HG02973 (cell line): ENCODE results near the gene LUC7L3.

ENCODE experiments used
- ATAC-seq: cut with Tn5 transposase; IDR thresholded peaks from one replicate; pipeline ENCODE4 v1.9.1; 2021; ENCODE audit warnings: moderate library complexity; ENCODE audit not compliant: unreplicated experiment

LUC7L3 gene

DNA sequence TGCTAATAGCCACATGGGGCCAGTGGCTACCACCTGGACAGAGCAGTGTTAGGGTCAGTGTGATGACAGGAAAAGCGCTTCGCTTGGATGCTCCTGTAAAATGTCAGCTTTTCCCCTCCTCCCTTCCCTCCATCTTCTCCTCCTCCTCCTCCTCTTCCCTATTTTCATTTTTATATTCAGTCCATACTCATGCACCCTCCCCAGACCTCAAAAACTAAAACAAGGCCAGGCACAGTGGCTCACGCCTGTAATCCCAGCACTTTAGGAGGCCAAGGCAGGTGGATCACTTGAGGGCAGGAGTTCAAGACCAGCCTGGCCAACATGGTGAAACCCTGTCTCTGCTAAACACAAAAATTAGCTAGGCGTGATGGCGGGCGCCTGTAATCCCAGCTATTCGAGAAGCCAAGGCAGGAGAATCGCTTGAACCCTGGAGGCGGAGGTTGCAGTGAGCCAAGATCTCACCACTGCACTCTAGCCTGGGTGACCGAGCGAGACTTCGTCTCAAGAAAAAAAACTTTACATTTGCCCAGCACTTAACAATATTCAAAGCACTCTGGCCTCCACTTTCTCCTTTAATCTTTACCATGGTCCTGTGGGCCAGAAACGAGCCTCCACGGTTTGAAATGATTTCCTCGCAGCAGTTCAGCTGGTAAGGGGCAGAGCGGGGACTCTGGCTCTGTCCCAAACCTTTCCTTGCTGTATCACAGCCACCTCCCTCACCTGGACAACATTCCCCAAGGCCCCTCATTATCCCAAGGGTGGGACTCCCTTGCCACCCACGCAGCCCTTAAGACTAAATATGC lies 33.5 kb upstream of the LUC7L3 start:
- ATAC-seq: no peak

DNA sequence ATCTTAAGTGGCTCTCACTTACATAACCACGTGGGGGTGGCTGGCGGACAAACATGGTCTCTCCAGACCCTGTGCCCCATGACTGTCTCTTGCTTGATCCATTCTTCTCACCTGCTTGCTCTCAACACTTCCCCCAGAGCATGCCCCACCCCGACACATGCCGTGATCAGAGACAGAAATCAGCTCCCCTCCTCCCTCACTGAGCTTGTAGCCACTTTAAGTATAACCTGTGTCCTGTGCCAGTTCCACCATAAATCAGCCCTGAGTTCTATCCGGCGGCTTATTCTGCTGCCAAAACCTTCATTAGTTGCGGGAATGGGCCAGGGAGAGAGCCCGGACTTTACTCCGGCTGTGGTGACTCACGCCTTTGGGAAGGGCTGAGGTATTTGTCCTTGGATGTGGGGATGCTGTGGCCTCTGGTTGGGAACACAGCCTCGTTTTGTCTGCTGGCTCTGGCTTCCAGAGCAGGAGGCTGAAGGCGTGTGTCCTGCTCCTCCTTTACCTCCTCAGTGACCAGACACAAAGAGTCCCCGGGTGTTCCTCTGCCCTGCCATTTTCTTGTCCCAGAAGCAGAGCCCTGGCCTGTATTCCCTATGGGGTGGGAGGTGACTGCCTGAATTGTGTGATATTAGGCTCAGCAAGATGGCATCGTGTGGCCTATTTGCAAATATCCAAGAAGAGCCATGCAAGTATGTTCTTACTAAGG lies 32.8 kb upstream of the LUC7L3 start:
- ATAC-seq: no peak

DNA sequence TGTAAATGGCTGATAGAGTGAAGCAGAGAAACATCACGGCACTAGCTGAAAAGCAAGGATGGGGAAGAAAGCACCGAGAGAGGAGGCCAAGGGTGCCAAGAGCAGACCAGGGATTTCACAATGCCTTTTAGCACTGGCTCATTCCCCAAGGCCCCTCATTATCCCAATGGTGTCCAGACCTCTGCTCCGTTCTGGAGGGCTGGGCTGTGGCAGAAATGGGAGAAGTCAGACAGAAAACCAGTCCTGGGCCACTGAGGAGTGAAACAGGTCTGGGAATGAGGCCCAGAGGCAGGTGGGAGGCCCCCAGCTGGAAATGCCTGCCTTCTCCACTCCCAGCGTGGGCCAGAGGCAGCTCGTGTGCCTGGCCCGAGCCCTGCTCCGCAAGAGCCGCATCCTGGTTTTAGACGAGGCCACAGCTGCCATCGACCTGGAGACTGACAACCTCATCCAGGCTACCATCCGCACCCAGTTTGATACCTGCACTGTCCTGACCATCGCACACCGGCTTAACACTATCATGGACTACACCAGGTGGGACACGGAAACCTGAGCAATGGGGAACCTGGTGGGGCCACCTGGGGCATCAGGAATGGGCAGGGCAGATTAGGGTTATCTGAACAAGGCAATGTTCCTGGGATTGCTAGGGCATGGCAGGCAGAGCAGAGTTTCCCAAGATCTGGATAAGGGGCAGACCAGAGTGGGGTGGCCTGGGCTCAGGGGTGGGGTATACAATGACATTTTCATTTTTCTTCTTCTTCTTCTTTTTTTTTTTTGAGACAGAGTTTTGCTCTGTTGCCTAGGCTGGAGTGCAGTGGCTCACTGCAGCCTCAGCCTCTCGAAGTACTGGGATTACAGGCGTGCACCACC lies 32.0 kb upstream of the LUC7L3 start:
- no peak for ATAC-seq

DNA sequence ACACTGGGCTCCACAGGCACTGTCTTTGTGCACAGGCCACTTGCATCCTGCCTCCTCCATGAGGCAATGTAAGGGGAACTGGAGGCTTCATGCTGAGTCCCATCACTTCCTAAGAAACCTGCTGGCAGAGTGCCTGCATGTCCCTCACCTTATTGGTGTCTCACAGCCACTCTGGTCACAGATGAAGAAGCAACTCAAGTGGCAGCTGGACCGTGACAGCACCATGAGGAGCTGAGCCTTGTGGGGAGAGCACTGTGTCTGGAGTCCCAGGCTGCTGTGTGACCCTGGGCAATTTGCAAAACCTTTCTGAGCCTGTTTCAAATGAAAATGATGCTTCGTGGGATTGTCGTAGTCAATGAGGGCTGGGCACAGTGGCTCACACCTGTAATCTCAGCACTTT lies 31.2 kb upstream of the LUC7L3 start:
- ATAC-seq: no peak

DNA sequence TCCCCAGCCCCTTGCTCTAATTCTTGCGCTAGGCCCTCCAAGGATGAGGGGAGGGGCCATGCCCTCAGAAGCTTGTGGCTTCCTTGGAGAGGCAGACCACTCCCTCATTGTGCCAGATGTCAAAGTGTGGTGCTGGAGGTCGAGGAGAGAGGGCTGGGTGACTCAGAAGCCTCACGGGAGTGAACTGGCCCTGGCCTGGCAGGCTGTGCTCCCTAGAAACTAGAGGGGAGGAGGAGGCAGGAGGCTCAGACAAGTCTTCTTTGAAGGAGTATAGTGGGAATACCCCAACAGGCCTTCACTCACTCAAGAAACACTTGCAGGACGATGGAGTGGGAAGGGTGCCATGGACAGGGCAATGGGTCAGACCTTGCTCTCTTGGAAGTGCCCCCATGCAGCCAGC lies 30.2 kb upstream of the LUC7L3 start:
- no peak for ATAC-seq

DNA sequence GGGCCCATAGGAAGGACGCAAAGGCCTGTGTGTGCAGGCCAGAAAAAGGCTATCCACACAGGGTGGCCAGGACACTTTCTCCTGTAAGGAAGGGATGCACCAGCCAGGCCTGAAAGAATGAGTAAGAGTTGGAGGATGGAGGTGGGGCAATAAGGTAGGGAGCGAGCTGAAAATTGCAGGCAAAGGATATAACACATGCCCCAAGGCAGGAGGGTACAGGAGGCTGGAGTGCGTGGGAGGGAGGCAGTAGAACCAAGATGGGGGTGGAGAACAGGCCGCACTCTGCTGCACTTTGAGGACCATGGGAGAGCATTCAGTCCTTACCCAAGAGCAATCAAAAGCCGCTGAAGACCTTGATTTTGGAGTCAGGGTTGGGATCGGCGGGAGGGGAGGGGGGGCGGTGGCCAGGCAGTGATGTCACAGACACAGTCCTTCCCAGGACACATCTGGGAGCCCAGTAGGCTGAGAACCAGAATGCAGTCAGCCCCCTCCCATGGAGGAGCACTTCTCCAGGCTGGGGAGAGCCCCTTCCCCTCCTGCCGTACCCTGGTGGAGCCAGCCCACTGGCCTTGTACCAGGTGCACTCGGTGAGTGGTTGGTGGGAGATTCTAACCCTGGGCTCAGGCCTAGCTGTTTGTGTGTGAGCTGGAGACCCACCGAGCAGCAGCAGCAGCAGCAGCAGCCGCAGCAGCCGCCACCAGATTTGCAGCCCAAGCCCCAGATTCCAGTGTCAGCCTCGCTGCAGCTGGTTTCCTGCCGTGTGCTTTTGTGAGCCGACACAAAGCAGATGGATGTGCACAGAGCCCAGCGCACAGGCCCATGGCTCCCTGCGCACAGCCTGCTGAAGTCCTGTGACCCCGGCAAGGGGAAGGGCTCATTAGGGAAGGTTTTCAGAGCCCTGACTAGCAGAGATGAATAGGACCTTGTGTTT lies 29.2 kb upstream of the LUC7L3 start:
- no peak for ATAC-seq

DNA sequence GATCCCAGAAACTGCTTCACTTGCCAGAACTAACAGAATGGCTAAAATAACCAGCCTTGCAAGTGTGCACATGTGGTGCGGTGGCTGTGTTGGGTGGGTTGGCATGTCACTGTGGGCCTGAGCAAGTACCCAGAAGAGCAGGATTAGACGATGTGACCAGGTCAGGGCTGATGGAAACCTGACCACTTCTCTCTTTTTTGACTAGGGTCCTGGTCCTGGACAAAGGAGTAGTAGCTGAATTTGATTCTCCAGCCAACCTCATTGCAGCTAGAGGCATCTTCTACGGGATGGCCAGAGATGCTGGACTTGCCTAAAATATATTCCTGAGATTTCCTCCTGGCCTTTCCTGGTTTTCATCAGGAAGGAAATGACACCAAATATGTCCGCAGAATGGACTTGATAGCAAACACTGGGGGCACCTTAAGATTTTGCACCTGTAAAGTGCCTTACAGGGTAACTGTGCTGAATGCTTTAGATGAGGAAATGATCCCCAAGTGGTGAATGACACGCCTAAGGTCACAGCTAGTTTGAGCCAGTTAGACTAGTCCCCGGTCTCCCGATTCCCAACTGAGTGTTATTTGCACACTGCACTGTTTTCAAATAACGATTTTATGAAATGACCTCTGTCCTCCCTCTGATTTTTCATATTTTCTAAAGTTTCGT lies 28.4 kb upstream of the LUC7L3 start:
- ATAC-seq: no peak

DNA sequence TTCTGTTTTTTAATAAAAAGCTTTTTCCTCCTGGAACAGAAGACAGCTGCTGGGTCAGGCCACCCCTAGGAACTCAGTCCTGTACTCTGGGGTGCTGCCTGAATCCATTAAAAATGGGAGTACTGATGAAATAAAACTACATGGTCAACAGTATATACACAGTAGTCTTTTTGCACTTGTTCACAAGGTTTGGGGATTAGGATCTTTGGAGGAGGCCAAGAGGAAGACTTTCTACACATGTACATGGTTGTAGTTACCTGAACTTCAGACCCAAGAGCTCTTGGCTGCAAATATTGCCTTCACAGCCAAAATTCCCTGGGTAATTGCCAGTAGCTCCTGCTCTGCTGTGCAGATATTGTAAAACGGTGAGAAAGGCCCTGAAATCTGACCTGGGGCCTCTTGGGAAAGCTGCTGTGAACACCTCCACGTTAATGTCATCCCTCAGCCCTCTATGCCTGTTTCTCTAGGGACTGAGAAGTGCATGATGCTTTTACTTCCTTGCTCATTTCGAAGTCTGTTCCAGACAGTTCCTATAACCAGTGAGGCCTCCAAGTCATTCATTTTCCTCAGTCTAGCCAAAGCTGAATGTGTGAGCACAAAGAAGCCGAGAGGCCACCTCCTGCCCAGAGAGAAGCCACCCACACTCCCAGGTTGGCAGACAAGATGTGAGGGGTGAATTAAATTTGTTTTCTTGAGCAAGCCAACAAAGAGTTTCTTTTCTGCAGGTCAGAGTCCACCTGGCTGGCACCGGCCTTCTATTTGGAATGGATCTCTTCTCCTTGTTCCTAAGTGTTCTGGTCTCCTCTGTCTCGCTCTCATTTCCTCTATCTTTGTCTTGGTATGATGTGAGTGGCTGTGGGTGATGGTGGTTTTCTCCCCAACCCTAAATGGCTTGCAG lies 27.6 kb upstream of the LUC7L3 start:
- no peak for ATAC-seq

DNA sequence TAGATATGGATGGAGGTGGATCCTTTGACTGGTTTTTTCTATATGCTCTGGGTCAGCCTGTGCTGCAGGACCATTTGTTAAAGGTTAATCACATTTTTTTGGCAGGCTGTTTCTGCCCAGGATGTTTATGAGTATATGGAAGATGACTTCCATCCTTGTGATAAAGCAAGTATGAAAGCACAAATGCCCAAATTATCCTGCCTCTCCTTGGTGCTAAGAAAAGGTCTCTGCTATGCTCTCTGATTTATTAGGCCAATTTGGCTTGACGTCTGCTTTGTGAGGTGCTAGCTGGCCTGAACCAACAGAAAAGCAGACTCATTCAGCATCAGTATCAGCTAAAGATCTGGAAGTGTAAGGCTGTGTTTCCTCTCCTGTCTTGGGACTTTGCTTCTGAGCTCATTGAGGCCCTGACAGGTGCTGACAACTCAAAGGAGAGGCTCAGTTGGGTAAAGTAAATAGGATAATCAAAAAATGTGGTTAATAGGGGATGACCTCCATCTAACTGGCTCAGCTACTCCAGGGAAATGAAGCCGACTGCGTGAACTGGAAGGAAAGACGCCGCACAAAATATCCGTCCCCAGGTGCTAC lies 26.9 kb upstream of the LUC7L3 start:
- no peak for ATAC-seq

DNA sequence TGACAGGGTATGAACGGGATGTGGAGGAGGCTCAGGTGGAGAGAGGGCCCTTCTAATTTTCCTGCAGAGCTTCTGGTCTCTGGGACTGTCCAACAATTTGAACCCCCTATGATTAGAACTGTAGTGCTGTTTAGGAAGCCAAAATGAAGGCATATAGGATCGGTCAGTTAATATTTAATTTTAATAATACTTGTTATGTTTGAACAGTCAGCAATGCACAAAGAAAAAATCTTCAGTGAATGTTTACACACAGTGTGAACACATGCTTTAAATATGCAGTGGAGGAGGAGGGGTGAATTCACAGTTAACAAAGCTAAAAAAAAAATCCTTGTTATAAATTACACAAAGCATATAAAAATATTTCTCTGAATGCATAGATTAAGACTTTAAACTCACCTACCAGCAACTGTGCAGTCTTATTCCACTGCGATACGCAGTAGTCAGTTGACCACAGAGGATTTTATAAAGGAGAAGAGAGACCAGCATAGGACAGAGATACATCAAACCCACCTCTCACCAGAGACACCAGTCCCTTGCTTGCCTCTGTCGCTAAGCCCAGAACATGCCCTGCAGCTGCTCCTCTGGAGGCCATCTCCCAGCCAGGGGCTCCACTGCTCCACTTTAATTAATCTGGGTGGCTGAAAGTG lies 26.2 kb upstream of the LUC7L3 start:
- no peak for ATAC-seq

DNA sequence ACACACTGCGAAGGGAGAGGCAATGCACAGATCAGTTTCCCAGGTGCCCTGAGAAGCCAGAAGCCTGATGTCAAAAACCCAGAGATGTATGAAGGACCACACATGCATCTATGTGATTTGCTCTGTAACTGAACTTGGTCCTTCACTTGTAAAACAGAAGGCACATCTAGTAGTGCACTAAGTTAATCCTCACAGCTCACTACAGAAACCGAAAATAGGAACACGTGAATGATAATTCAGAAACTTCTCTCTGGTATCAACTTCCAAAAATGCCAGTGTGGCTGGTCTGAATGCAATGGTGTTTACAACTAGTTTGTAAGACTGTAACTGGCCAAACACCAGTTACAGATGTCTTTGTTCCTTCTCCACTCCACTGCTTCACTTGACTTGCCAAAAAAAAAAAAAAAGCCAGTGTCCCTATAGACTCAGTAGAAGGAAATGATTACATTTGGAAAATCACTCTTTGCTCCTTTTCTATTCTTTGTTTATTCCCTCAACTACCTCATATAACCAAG lies 23.0 kb upstream of the LUC7L3 start:
- no peak for ATAC-seq

DNA sequence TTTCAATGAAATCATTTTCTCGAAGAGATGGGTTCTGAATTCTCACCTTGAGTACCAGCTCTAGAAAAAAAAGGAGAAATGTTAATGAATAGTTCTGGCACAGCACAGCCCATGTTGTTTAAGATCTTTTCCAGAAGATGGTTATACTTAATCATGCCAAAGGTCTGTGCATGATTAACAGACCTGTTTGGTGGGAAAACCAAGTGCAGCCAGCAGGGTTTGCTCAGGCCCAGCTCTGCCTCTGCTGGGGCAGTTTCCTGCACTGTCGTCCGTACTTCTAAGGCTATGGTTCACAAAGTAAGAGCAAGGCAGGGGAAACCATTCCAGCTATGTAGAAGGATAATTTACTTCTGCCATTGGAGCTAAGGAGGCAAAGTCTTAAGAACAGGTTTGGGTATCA lies 22.3 kb upstream of the LUC7L3 start:
- ATAC-seq: no peak

DNA sequence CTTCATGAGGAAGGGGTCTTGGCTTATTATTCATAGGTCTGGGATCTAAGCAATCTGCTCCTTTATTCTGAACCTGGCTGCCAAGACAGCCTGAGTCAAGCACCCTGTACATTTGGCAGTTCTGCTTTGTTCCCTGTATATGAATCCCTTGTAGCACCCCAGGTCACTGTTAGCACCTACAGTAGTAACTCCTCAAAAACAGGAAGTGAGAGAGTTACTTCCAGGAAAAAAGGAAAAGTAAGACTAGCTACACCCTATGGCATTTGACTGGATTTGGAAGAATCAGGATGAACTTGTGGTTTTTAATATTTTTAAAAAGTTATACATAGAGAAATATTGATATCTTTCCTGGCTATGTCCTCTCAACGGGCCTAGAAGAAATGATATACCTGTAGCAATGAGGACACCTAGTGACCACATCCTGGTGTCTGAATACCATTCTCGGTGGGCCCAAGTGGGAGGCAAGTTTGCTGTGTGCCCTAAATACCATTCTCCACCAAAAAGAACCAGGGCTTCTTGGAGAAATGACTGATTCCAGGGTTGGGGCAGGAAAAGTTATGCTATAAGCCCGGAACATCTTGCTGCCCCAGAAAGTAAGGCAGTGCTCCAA lies 21.6 kb upstream of the LUC7L3 start:
- ATAC-seq: no peak

DNA sequence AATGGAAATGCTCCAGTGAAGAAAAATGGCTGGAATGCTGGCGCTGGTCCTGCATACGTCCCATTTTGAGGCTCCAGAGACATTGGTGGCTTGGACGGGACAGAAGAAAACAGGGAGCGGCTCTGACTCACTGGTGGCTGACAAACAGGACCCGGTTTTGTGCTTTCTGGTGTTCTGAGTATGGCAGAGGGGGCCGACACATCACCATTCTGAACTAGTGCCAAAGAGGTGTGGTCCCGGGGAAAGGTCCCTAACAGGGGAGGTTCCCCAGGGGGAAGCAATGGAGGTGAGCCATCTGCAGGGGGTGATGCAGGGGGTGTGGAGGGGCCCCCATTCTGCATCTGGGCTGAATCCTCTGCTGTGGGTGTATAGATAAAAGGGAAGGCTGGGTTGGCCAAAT lies 20.0 kb upstream of the LUC7L3 start:
- no peak for ATAC-seq

DNA sequence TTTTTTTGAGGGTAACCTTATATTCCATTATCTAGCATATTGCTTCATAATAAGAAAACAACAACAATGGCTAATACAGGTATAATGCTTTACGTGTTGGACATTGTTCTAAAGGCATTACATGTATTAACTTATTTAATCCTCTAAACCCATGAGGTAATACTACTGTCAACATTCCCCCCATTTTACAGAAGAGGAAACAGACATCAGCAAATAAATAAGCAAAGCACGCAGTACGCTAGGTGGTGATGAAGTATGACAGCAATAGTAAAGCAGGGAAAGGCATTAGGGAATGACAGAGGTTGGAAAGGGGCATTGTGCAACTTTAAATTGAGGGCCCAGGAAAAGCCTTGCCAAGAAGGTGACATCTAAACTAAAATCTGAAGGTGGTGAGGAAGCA lies 16.2 kb upstream of the LUC7L3 start:
- no peak for ATAC-seq

DNA sequence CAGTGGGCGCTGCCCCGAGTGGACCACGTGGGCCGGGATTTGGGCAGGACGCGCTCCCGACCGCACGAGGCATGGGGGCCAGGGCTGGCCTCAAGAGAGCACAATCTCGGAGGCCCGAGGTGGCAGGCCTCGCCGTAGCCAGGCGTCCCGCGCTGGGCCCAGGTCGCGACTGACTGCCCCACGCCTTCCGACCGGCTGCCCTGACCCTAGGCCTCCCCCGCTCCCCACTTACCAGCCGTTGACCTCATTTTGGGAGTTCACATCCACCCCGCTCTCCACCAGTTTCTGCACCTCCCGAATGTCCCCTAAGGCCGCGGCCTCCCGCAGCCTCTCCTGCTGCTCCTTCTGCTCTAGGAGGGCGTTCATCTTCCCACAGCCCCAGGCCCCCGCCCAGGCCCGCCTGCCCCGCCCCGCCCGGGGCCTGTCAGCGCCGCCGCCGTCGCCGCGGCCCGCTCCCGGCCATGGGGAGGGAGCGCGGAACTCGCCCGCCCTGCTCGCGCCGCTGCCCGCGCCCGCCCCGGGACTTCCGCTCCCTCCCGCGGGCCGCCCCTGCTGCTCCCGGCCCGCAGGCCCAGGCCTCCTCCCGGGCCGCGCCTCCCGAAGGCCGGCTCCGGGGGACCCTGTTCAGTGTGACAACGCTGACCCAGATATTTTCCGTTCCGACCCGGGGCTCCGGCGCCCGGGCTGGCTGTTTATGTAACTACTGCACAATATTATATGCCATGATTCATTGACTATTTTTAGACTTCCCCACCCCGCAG lies 11.9 kb upstream of the LUC7L3 start, which contains the start of gene ANKRD40:
Gene ANKRD40 (minus strand): TSS at position 626 of the 761 bp plus-strand sequence. CDS start 260 bp downstream, at position 366.
- peak; percentile 74 for ATAC-seq
